Measurements from ENCODE around the gene E4F1. TPM values are rescaled to one million over a fixed set of nuclear protein-coding genes. Genes with fewer than 3 reads are reported as not detected.

The E4F1 gene, protein sequence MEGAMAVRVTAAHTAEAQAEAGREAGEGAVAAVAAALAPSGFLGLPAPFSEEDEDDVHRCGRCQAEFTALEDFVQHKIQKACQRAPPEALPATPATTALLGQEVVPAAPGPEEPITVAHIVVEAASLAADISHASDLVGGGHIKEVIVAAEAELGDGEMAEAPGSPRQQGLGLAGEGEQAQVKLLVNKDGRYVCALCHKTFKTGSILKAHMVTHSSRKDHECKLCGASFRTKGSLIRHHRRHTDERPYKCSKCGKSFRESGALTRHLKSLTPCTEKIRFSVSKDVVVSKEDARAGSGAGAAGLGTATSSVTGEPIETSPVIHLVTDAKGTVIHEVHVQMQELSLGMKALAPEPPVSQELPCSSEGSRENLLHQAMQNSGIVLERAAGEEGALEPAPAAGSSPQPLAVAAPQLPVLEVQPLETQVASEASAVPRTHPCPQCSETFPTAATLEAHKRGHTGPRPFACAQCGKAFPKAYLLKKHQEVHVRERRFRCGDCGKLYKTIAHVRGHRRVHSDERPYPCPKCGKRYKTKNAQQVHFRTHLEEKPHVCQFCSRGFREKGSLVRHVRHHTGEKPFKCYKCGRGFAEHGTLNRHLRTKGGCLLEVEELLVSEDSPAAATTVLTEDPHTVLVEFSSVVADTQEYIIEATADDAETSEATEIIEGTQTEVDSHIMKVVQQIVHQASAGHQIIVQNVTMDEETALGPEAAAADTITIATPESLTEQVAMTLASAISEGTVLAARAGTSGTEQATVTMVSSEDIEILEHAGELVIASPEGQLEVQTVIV
- 52.9 and 53.6 TPM in 2 replicates for total RNA-seq (2013; cell fraction: nucleolus; rRNA removed)
- total RNA-seq (2014; rRNA removed) (26.0 and 36.5 TPM in 2 replicates), total RNA-seq (2014; rRNA removed; fragmentation: Illumina TruSeq; extraction: Trizol) (6.0 and 6.9 TPM in 2 replicates), total RNA-seq (2021) (27.8 and 33.2 TPM in 2 replicates), polyA plus RNA-seq (2011; rRNA removed) (3.1 and 10.8 TPM in 2 replicates), polyA plus RNA-seq (2014; fragmentation: Illumina TruSeq; extraction: Trizol) (0.32 and 2.3 TPM in 2 replicates), polyA plus RNA-seq (2014; fragmentation: Nextera tagmentation; extraction: Ambion mirVana) (1 to 10 TPM in 1 of 2 experiments, under 1 TPM in 1; 0.23 to 2.1 TPM), polyA plus RNA-seq (2014; rRNA removed) (26.7 and 34.0 TPM in 2 replicates), polyA plus RNA-seq (2016; fragmentation: Nextera tagmentation; extraction: Ambion mirVana) (10 to 100 TPM; 18.2 to 25.6 TPM), polyA minus RNA-seq (2011; rRNA and poly(A)+ RNA removed) (6.8 and 16.1 TPM in 2 replicates), Bru-seq, nascent RNA (percentile 64 among the genes with signal in this experiment), BruChase-seq, experiment 1, labeled RNA remaining after a 6-hour chase (percentile 71 among the genes with signal in this experiment), BruChase-seq, experiment 2, labeled RNA remaining after a 2-hour chase (percentile 70 among the genes with signal in this experiment)
- polyA plus RNA-seq (2011; ENCODE audit: low read depth) = 3.8 TPM
- 11.5 and 28.4 TPM in 2 replicates for polyA plus RNA-seq (2011; cell fraction: cytosol; rRNA removed)
- 140 and 186 TPM in 2 replicates for polyA plus RNA-seq (2011; cell fraction: nucleus; rRNA removed)
- polyA plus RNA-seq (2012) = 14.9 and 18.6 TPM in 2 replicates
- polyA minus RNA-seq (2011; cell fraction: cytosol; rRNA and poly(A)+ RNA removed) = 7.1 and 8.9 TPM in 2 replicates
- polyA minus RNA-seq (2011; cell fraction: nucleus; rRNA and poly(A)+ RNA removed) = 28.9 and 32.5 TPM in 2 replicates
- long read RNA-seq, experiment 1, transcript E4F1-201 (14 exons, 2,573 nt) = major isoform, 6 of 14 reads
- long read RNA-seq, experiment 1, partial matches to known transcripts = 2 of 14 reads
- long read RNA-seq, experiment 1, other reads (novel, unspliced or antisense) = 6 of 14 reads
- long read RNA-seq, experiment 2, partial matches to known transcripts = 10 of 15 reads
- long read RNA-seq, experiment 2, other reads (novel, unspliced or antisense) = 4 of 15 reads

DNA sequence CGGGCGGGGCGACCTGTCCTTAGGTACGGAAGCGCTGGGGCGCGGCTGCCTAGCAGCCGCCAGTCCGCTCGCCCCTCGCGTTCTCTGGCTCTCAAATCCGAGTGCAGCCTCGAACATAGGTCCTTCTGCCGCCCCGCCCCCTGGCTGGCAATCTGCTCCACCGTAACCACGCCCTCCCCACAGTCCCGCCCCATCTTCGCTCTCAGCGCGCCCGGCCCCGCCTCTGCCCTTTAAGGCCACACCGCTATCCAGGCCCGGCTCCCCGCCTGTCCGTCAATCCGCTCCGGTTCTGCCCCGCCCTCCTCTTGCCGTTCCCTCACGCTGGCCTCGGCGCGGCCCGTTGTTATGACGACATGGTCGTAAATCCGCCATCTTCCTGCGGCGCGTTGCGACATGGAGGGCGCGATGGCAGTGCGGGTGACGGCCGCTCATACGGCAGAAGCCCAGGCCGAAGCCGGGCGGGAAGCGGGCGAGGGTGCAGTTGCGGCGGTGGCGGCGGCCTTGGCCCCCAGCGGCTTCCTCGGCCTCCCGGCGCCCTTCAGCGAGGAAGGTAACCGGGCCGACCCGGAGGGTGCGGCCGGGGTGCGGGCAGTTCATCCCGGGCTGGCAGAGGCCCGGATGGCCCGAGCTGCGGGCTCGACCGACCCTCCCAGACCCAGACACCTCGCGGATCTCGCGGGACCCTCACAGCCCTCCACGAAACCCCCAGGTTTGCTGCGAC, at the start of gene E4F1:
Gene E4F1, plus strand, starts transcription at position 371 of the 721 bp plus-strand sequence. Its CDS starts 23 bp downstream, at position 394.
- Histone ChIP-seq H3K4me3 (peak within 1 kb of the TSS; percentile 96), H3K9me3 (replicated peaks; ENCODE audit: control insufficient read depth, insufficient read depth, low read length) (no peaks in the 10 kb centered on the region), H2AFZ (ENCODE audit: control insufficient read depth, low read depth, low read length) (peak within 1 kb of the TSS; percentile 86), H3K9ac (ENCODE audit: control insufficient read depth, insufficient read depth, low read length) (peak within 1 kb of the TSS; percentile 87), H3K36me3 (ENCODE audit: control insufficient read depth in 2 of 2, insufficient read depth in 2 of 2, low read length in 1 of 2) (peaks cover 0 to 3% of the 10 kb centered on the region in 2 experiments; a peak in 3 of 4 replicates), H3K4me1 (ENCODE audit: control insufficient read depth, insufficient read depth, low read length) (peaks cover 5% of the 10 kb centered on the region; the same call in 1 of the 2 replicates), H3K27me3 (replicated peaks in 1 of 2; ENCODE audit: control insufficient read depth in 2 of 2, insufficient read depth in 2 of 2, low read length in 1 of 2) (no peaks in the 10 kb centered on the region), H3K4me2 (ENCODE audit: control insufficient read depth, insufficient read depth) (peak within 1 kb of the TSS; percentile 88), H3K27ac (ENCODE audit: control insufficient read depth, insufficient read depth) (peak within 1 kb of the TSS; percentile 78), H4K20me1 (ENCODE audit: control insufficient read depth, insufficient read depth) (no peaks in the 10 kb centered on the region), H3K79me2 (ENCODE audit: control insufficient read depth, insufficient read depth, low read length) (peaks cover 27% of the 10 kb centered on the region)
- ATAC-seq (peak; percentile 98), DNase-seq (ENCODE audit: low read depth, low spot score) (peak; percentile 97), FAIRE-seq (peak; percentile 99)
- intact Hi-C loops (cut with micrococcal nuclease; ENCODE audit: unreplicated experiment) = loop anchor here (2.0 kb wide), 1 partner anchor 27 kb away; the partner anchor contains the start of gene ECI1
- in situ Hi-C loops (cut with MboI) = no loop called here
- SMC1A ChIA-PET (ENCODE audit: uncharacterized antibody, unreplicated experiment) = interaction anchor here (1.1 kb wide), 1 partner anchor 9 kb away, joined by 3 read pairs; the partner anchor contains the start of gene PGP
- POLR2A ChIA-PET = no interaction called here
- RAD21 ChIA-PET (ENCODE audit: unreplicated experiment) = no interaction called here
- no TSS peak for BruUV-seq (replicated peaks)
- CTCF ChIA-PET = interaction anchor here (1.3 kb wide), 1 partner anchor 29 kb away, joined by 3 read pairs; no protein-coding TSS in a partner anchor
- 1% methylated on average over 65 of the region's 82 CpGs for WGBS (ENCODE audit: insufficient coverage, insufficient replicate concordance, low lambda C conversion rate, missing lambda C conversion rate)
- no peak for TF ChIP-seq MTA3 (IDR thresholded peaks at IDR 0.05; ENCODE audit: borderline replicate concordance, low read length)
- TF ChIP-seq, protein P1, sequence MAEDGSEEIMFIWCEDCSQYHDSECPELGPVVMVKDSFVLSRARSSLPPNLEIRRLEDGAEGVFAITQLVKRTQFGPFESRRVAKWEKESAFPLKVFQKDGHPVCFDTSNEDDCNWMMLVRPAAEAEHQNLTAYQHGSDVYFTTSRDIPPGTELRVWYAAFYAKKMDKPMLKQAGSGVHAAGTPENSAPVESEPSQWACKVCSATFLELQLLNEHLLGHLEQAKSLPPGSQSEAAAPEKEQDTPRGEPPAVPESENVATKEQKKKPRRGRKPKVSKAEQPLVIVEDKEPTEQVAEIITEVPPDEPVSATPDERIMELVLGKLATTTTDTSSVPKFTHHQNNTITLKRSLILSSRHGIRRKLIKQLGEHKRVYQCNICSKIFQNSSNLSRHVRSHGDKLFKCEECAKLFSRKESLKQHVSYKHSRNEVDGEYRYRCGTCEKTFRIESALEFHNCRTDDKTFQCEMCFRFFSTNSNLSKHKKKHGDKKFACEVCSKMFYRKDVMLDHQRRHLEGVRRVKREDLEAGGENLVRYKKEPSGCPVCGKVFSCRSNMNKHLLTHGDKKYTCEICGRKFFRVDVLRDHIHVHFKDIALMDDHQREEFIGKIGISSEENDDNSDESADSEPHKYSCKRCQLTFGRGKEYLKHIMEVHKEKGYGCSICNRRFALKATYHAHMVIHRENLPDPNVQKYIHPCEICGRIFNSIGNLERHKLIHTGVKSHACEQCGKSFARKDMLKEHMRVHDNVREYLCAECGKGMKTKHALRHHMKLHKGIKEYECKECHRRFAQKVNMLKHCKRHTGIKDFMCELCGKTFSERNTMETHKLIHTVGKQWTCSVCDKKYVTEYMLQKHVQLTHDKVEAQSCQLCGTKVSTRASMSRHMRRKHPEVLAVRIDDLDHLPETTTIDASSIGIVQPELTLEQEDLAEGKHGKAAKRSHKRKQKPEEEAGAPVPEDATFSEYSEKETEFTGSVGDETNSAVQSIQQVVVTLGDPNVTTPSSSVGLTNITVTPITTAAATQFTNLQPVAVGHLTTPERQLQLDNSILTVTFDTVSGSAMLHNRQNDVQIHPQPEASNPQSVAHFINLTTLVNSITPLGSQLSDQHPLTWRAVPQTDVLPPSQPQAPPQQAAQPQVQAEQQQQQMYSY (CRISPR knock-in tag; IDR thresholded peaks at IDR 0.05) = no peak
- peak in 1 of 2 experiments; percentile 56; a peak in 1 of 4 replicates for TF ChIP-seq CEBPB (IDR thresholded peaks at IDR 0.05; ENCODE audit: borderline replicate concordance in 1 of 2, low read depth in 2 of 2, low read length in 2 of 2)
- peak; percentile 19; the same call in 1 of the 2 replicates for TF ChIP-seq ZNF687 (IDR thresholded peaks at IDR 0.05)
